Muscle of leg (tissue), 11 donors: ENCODE results near the gene GGT5. TPM values are rescaled to one million over a fixed set of nuclear protein-coding genes. Genes with fewer than 3 reads are reported as not detected.
"Not testable (repeated sequence)": the region's sequence is repeated elsewhere in the genome, so short reads cannot be mapped to it uniquely, and the experiment has no call there.

Source experiments
- DNase-seq: peaks from one replicate; pipeline ENCODE4 v3.0.0; 2013
- H3K27ac ChIP-seq: one replicate; pipeline ENCODE4 v1.5.1; 2013; ENCODE audit warnings: mild to moderate bottlenecking, low read length, control low read depth
- H3K27me3 ChIP-seq: one replicate; pipeline ENCODE4 v1.6.1; 2013; ENCODE audit warnings: low read length; ENCODE audit not compliant: control insufficient read depth, insufficient read depth
- H3K36me3 ChIP-seq: one replicate; pipeline ENCODE4 v1.6.1; 2013; ENCODE audit warnings: low read length; ENCODE audit not compliant: control insufficient read depth, insufficient read depth
- H3K4me1 ChIP-seq: one replicate; pipeline ENCODE4 v1.6.1; 2013; ENCODE audit warnings: low read length; ENCODE audit not compliant: control insufficient read depth, insufficient read depth
- H3K4me3 ChIP-seq: one replicate; pipeline ENCODE4 v1.5.1; 2013; ENCODE audit warnings: low read length, control low read depth
- H3K9me3 ChIP-seq: replicated peaks from 2 replicates; pipeline ENCODE4 v1.6.1; 2013; ENCODE audit warnings: low read depth, low read length; ENCODE audit not compliant: control insufficient read depth
- WGBS: methylation state at CpG from one replicate; pipeline ENCODE4 v1.1.5; 2013; ENCODE audit warnings: missing lambda C conversion rate; ENCODE audit not compliant: insufficient coverage; 5-methylcytosine and 5-hydroxymethylcytosine counted together
- polyA plus RNA-seq, 8 donors: library from polyadenylated mRNA; unstranded; fragments of 120-200 nt; gene quantifications; one replicate each; pipeline versions ENCODE4 v1.2.1 to v1.2.3, GENCODE V29; 2013; ENCODE audit warnings: inconsistent platforms in 1 of 8, low replicate concordance in 1 of 8; ENCODE audit not compliant: insufficient read length in 8 of 8, insufficient read depth in 1 of 8
- total RNA-seq: library from RNA; stranded (reverse); fragments of 120-200 nt; gene quantifications from one replicate; pipeline ENCODE4 v1.2.4, GENCODE V29; 2013

GGT5 gene
- total and polyA plus RNA-seq, 9 donors: 3.4 to 14.9 (median 12.5) TPM

GRCh38 chr22:24185001-24185500 lies 59.8 kb downstream of the GGT5 start:
- no peak overlapping the region for H3K27ac ChIP-seq
- peaks cover 20% of the 10 kb centered on the region for H3K4me1 ChIP-seq
- 86% methylated on average over 14 of the region's 16 CpGs for WGBS

GRCh38 chr22:24184057-24184798 lies 60.7 kb downstream of the GGT5 start:
- Histone ChIP-seq H3K4me1 (peaks cover 15% of the 10 kb centered on the region), H3K27ac (no peak overlapping the region), H3K9me3 (no peaks in the 10 kb centered on the region), H3K36me3 (peaks cover 6% of the 10 kb centered on the region), H3K27me3 (no peaks in the 10 kb centered on the region), H3K4me3 (no peak overlapping the region)
- WGBS: 82% methylated on average over 16 of the region's 16 CpGs
- DNase-seq: no peak

More at GRCh38 chr22:24185001-24185500, 59.8 kb downstream of the GGT5 start:
- Histone ChIP-seq H3K9me3 (no peaks in the 10 kb centered on the region), H3K4me3 (no peak overlapping the region), H3K36me3 (no peaks in the 10 kb centered on the region), H3K27me3 (peaks cover 3% of the 10 kb centered on the region)
- DNase-seq: no peak

DNA sequence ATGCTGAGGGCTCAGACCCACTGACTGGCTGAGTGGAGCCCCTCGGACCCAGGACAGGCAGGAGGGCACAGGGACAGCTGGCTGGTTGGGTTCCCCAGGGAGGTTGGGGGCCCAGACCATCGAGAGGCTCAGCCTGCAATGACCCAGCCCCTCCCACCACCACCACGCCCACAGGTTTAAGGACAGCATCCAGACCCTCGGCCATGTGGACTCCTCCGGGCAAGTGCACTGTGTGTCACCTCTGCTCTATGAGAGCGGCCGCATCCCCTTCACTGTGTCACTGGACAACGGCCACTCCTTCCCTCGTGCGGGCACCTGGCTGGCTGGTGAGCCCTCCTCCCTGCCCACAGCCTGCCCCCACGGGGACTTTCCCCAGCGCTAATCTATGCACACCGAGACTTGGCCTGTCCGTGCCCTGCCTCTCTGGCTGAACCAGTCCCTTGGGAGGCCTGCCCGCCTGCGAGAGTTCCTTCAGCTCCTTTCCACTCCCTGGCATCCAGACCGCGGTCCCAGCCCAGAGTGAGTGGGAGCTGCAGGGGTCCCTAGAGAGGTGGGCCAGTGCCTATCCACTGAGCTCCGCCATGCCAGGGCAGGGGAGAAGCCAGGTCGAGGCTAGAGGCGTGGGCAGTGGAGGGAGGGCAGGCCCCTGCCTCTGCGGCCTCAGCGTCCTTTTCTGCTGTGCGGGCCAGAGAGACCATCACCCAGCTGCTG lies 61.4 kb downstream of the GGT5 start:
- peaks cover 13% of the 10 kb centered on the region for H3K4me1 ChIP-seq
- H3K4me3 ChIP-seq: no peak overlapping the region
- WGBS: 73% methylated on average over 16 of the region's 24 CpGs
- no peaks in the 10 kb centered on the region for H3K9me3 ChIP-seq
- peaks cover 6% of the 10 kb centered on the region for H3K36me3 ChIP-seq
- DNase-seq: no peak
- no peaks in the 10 kb centered on the region for H3K27me3 ChIP-seq
- no peak overlapping the region for H3K27ac ChIP-seq

DNA sequence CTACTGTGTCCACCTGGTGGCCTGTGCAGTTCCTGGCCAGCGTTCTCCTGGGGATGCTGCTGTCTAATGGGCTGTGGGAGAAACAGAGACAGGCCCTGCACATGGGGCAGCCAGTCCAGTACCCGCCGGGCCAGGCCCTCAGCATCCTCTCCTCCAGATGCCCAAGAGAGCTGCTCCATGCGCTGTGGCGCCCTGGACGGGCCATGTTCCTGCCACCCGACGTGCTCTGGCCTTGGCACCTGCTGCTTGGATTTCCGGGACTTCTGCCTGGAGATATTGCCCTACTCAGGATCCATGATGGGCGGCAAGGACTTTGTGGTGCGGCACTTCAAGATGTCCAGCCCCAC lies 62.0 kb downstream of the GGT5 start:
- DNase-seq, H3K27ac ChIP-seq, H3K9me3 ChIP-seq, H3K4me3 ChIP-seq, H3K27me3 ChIP-seq: not testable (repeated sequence)
- WGBS: 79% methylated on average over 4 of the region's 11 CpGs
- peaks cover 13% of the 10 kb centered on the region for H3K4me1 ChIP-seq
- H3K36me3 ChIP-seq: peaks cover 11% of the 10 kb centered on the region

DNA sequence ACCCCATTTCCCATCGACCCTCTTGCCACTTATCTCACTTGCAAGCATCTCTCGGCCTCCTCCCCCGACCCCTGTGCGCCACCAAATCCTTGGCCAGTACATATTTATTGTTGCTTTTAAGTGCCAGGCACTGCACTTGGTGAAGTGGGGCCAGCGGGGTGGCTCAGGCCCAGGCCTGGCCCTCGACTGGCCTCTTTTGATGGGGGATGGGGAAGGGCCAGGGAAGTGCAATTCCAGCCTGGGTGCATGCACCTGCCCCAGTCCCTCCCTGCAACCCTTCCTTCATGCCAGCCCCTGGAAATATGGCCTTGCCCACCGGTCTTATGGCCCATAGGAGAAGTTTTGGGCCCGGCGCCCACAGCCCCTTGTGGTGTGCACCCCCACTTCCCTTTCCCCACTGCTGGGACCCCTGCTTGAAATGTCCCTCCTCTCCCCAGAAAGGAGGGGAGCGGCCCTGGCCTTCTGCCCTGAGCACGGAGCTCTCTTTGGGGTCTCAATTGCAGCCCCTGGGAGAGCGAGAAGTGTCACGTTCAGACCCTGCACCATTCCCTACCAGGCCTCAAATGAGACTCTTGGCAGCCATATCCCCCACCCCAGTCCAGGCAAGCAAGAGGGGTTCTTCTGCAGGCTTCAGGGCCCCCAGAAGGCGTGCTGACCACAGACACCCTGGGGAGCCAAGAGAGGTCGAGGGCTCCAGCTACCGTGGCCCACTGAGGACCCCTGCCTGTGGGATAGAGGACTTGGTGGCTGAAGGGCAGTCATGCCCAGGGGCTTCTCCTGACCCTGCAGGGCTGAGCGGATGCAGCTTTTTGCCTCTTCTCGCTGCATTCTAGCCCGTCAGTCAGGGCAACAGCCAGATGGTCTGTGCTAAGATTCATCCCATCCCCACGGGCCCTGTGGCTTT lies 62.6 kb downstream of the GGT5 start:
- H3K27ac ChIP-seq: no peak overlapping the region
- peaks cover 15% of the 10 kb centered on the region for H3K4me1 ChIP-seq
- no peak overlapping the region for H3K4me3 ChIP-seq
- no peaks in the 10 kb centered on the region for H3K27me3 ChIP-seq
- DNase-seq: no peak
- peaks cover 14% of the 10 kb centered on the region for H3K36me3 ChIP-seq
- WGBS: 73% methylated on average over 8 of the region's 20 CpGs
- H3K9me3 ChIP-seq: no peaks in the 10 kb centered on the region

GRCh38 chr22:24181088-24181995 lies 63.5 kb downstream of the GGT5 start, which contains the start of gene SUSD2:
Gene SUSD2, plus strand, starts transcription at chr22:24181487. Its CDS starts 33 bp downstream, at chr22:24181520.
- Histone ChIP-seq H3K9me3 (no peaks in the 10 kb centered on the region), H3K27ac (no peak within 1 kb of the TSS), H3K4me3 (no peak within 1 kb of the TSS), H3K27me3 (no peaks in the 10 kb centered on the region), H3K4me1 (peaks cover 24% of the 10 kb centered on the region), H3K36me3 (peaks cover 22% of the 10 kb centered on the region)
- WGBS: 40% methylated on average over 24 of the region's 35 CpGs
- DNase-seq: no peak

DNA sequence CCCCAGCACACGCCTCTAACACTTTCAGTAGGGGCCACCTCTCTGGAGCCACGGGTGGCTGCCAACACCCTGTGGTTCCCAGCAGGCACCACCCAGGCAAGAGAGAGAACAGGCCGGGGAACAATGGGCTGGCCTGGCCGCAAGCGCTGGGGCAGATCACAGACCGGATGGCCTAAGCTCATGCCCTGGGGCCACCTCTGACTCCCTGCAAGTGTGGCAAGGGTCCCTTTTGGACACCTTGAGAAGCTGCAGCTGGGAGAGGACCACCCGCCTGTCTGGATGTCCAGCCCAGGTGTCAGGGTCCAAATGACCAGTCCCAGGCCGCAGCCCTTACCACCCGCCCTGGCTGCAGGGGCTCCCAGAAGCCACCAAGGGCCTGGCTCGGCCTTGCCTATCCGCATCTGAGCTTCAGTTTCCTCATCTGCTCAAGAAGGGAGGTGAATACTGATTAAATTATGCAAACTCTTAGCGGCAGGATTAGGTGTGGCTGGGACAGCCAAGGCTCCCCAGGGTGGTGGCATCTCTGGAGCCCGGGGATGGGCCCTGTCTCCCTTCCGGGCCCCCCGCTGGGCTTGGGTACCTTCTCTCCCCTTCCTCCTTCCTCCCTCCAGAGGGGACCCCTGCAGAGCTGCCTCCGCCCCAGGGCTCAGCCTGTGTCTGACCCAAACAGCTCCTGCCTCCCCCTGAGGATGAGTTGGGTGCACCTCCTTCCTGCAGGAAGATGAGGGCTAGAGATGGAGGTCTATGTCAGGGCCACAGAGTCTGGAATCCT lies 64.4 kb downstream of the GGT5 start:
- WGBS: 74% methylated on average over 10 of the region's 16 CpGs
- Histone ChIP-seq H3K27me3 (no peaks in the 10 kb centered on the region), H3K27ac (no peak overlapping the region), H3K4me3 (no peak overlapping the region), H3K36me3 (peaks cover 29% of the 10 kb centered on the region), H3K9me3 (no peaks in the 10 kb centered on the region), H3K4me1 (peaks cover 32% of the 10 kb centered on the region)
- no peak for DNase-seq

DNA sequence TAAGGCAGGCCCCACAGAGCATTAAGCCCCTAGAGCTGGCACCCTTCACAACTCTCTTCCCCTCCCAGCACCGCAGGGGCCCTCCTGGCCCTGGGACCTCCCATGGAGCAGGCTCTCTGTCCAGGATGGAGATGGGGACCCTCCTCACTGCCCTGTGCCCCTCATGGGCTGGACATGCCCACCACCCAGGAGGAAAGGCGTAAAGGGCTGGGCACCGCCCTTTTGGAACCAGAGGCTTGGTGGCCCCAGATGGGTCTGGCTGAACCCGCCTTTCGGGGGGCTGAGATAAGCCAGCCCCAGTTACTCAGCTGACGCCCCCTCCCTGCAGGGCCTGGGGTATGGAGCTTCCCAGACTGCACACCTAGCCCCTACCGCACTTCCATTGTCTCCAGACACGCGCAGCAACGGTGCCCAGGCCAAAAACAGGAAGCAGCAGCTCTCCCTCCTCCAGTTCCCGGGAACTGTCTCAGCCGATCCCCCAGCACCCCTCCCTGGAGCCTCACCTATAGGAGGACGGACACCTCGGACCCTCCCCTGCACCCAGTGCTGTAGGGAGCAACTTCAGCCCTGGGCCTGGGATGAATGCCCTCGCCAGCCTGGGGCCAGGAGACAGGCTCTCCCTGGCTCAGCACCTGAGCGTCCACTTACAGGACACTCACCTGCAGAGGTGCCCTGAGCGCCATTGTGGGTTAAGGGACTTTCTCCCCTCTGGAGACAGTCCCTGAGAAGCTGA lies 65.2 kb downstream of the GGT5 start:
- Histone ChIP-seq H3K27me3 (no peaks in the 10 kb centered on the region), H3K27ac (no peak overlapping the region), H3K4me3 (no peak overlapping the region), H3K9me3 (no peaks in the 10 kb centered on the region), H3K36me3 (peaks cover 29% of the 10 kb centered on the region), H3K4me1 (peaks cover 38% of the 10 kb centered on the region)
- 74% methylated on average over 12 of the region's 17 CpGs for WGBS
- DNase-seq: no peak
